HepG2 (cell line): ENCODE measurements around the gene DUS1L. TPM values are rescaled to one million over a fixed set of nuclear protein-coding genes. Genes with fewer than 3 reads are reported as not detected.
A peak's percentile ranks its signal among the peaks of the same experiment; 100 is the strongest.

Source experiments
- AGO2 ChIP-seq: fragments of 200-400 bp; formaldehyde crosslinking; optimal IDR thresholded peaks from 2 replicates; pipeline ENCODE3; 2017; ENCODE audit warnings: mild to moderate bottlenecking, low read depth, low read length, moderate library complexity
- AKAP8 ChIP-seq: sonication (generic); formaldehyde crosslinking; IDR thresholded peaks from 2 replicates; pipeline ENCODE4 v1.5.1; 2020; ENCODE audit warnings: mild to moderate bottlenecking, missing genetic modification reagents
- BORCS8-MEF2B ChIP-seq: sonication (generic); formaldehyde crosslinking; IDR thresholded peaks from 2 replicates; pipeline ENCODE4 v1.8.0; 2022; ENCODE audit warnings: mild to moderate bottlenecking, missing genetic modification reagents
- FOXC1 ChIP-seq: sonication (generic); formaldehyde crosslinking; IDR thresholded peaks from 2 replicates; pipeline ENCODE4 v1.8.0; 2022; ENCODE audit warnings: mild to moderate bottlenecking, missing genetic modification reagents, borderline replicate concordance
- NAIF1 ChIP-seq: sonication (generic); formaldehyde crosslinking; IDR thresholded peaks from 2 replicates; pipeline ENCODE4 v1.5.0; 2020; ENCODE audit warnings: mild to moderate bottlenecking, missing genetic modification reagents, borderline replicate concordance
- NFATC3 ChIP-seq: sonication (generic); formaldehyde crosslinking; IDR thresholded peaks from 2 replicates; pipeline ENCODE4 v1.5.1; 2020; ENCODE audit warnings: mild to moderate bottlenecking, missing genetic modification reagents
- SRY ChIP-seq: sonication (generic); formaldehyde crosslinking; IDR thresholded peaks from 2 replicates; pipeline ENCODE4 v1.8.0; 2022; ENCODE audit warnings: mild to moderate bottlenecking, missing genetic modification reagents
- ZFP36 ChIP-seq: fragments of 150-350 bp; IDR thresholded peaks from 2 replicates; pipeline ENCODE4 v1.6.1; 2018; ENCODE audit warnings: borderline replicate concordance, low read length, low read depth; ENCODE audit not compliant: partially characterized antibody
- ZNF253 ChIP-seq: sonication (generic); formaldehyde crosslinking; IDR thresholded peaks from 2 replicates; pipeline ENCODE4 v1.8.0; 2022; ENCODE audit warnings: mild to moderate bottlenecking, missing genetic modification reagents, borderline replicate concordance
- ZNF263 ChIP-seq: sonication (generic); formaldehyde crosslinking; IDR thresholded peaks from 2 replicates; pipeline ENCODE4 v1.4.0; 2020; ENCODE audit warnings: missing genetic modification reagents
- ZNF329 ChIP-seq: sonication (generic); formaldehyde crosslinking; IDR thresholded peaks from 2 replicates; pipeline ENCODE4 v1.9.0; 2021; ENCODE audit warnings: low read depth, mild to moderate bottlenecking, missing genetic modification reagents
- ZNF558 ChIP-seq: sonication (generic); formaldehyde crosslinking; IDR thresholded peaks from 2 replicates; pipeline ENCODE4 v1.9.0; 2022; ENCODE audit warnings: mild to moderate bottlenecking, missing genetic modification reagents, borderline replicate concordance
- ZNF7 ChIP-seq: IDR thresholded peaks from 2 replicates; pipeline ENCODE4 v1.6.1; 2016; ENCODE audit warnings: missing biosample characterization, missing genetic modification reagents
- ZNF720 ChIP-seq: sonication (generic); formaldehyde crosslinking; IDR thresholded peaks from 2 replicates; pipeline ENCODE4 v1.4.0; 2020; ENCODE audit warnings: missing genetic modification reagents
- ZNF83 ChIP-seq: sonication (generic); formaldehyde crosslinking; IDR thresholded peaks from 2 replicates; pipeline ENCODE4 v1.4.0; 2020; ENCODE audit warnings: missing genetic modification reagents, mild to moderate bottlenecking, borderline replicate concordance
- ZSCAN20 ChIP-seq: sonication (generic); formaldehyde crosslinking; IDR thresholded peaks from 2 replicates; pipeline ENCODE4 v1.4.0; 2020; ENCODE audit warnings: missing genetic modification reagents, mild to moderate bottlenecking, borderline replicate concordance
- polyA plus RNA-seq, 8 experiments: library from polyadenylated mRNA; depleted of rRNA in 3 of 8; stranded (reverse) in 7 of 8; unstranded in 1 of 8; fragments of >200 nt; fragmentation: Illumina TruSeq in 4 of 8; extraction: Trizol in 4 of 8; gene quantifications; 2 replicates each; pipeline versions ENCODE4 v1.2.1 to v1.2.3, GENCODE V29; 2011 to 2016; ENCODE audit warnings: low read depth in 4 of 8, missing spikeins in 1 of 8, mixed read lengths in 1 of 8; ENCODE audit not compliant: insufficient read depth in 1 of 8
- total RNA-seq, 5 experiments: library from RNA; depleted of rRNA; stranded (reverse); fragments of >200 nt; fragmentation: Illumina TruSeq; extraction: Trizol; gene quantifications; 2 replicates each; pipeline ENCODE4 v1.2.3, GENCODE V29; 2016; ENCODE audit warnings: low read depth in 1 of 5
- TF ChIP-seq, protein P1 (sequence below): sonication (generic); formaldehyde crosslinking; IDR thresholded peaks from 2 replicates; pipeline ENCODE4 v1.8.1; 2023; ENCODE audit warnings: missing genetic modification reagents, inconsistent platforms, borderline replicate concordance
- TF ChIP-seq, protein P2 (sequence below): sonication (generic); formaldehyde crosslinking; conservative IDR thresholded peaks from 2 replicates; pipeline ENCODE4 v1.4.0; 2020; ENCODE audit warnings: missing genetic modification reagents
- TF ChIP-seq, protein P3 (sequence below): sonication (generic); formaldehyde crosslinking; IDR thresholded peaks from 2 replicates; pipeline ENCODE4 v1.8.0; 2022; ENCODE audit warnings: low read depth, missing genetic modification reagents
- TF ChIP-seq, protein P4 (sequence below): sonication (generic); formaldehyde crosslinking; conservative IDR thresholded peaks from 2 replicates; pipeline ENCODE4 v1.4.0; 2020; ENCODE audit warnings: mild to moderate bottlenecking, missing genetic modification reagents, moderate library complexity
- TF ChIP-seq, protein P5 (sequence below): sonication (generic); formaldehyde crosslinking; IDR thresholded peaks from 2 replicates; pipeline ENCODE4 v1.5.1; 2020; ENCODE audit warnings: mild to moderate bottlenecking, missing genetic modification reagents, moderate library complexity

Gene DUS1L
- total and polyA plus RNA-seq, 2 of the 13 experiments (the other 11 are each of a cell fraction or from before 2014, with no cell fraction given), result 81.0 to 109 TPM

DNA sequence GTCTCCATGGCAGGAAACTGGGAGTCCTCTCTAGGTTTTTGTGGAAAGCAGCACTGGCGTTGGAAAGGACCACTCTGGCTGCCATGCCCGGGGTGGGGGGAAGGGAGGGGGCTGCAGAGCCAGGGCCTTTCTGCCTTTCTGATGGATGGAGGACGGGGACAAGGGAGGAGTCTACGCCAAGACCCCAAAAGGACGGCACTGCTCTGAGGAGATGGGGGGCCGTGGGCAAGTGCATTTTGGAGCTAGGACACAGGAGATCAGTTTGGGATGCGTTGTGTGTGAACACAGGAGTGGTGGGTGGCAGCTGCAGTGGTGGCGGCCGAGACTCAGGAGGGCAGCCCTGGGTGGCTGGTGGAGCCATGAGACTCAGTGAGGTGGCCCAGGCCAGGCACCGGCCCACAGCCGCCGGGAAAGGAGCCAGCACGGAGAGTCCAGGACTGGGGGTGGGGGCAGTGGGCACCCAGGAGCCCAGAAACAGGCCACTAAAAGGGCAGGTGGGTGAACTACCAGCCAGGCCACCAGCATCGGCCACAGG lies 45.0 kb downstream of the DUS1L start (continued):
- TF ChIP-seq NAIF1 (CRISPR knock-in tag) (no peak), NFATC3 (peak; percentile 27; the same call in 1 of the 2 replicates), AKAP8 (CRISPR knock-in tag) (no peak), ZNF7 (CRISPR knock-in tag) (no peak), ZFP36 (no peak), ZNF263 (CRISPR knock-in tag) (no peak), FOXC1 (CRISPR knock-in tag) (no peak), ZNF329 (CRISPR knock-in tag) (0 out of 2 replicates have a peak, but pooled peaks have one; percentile 4), ZNF558 (no peak), SRY (no peak), BORCS8-MEF2B (peak; percentile 20; the same call in 1 of the 2 replicates), ZSCAN20 (CRISPR knock-in tag) (0 out of 2 replicates have a peak, but pooled peaks have one; percentile 31), ZNF253 (CRISPR knock-in tag) (no peak), AGO2 (peak; percentile 82), ZNF720 (CRISPR knock-in tag) (no peak), ZNF83 (peak; percentile 65; the same call in 1 of the 2 replicates)
- TF ChIP-seq, protein P1, sequence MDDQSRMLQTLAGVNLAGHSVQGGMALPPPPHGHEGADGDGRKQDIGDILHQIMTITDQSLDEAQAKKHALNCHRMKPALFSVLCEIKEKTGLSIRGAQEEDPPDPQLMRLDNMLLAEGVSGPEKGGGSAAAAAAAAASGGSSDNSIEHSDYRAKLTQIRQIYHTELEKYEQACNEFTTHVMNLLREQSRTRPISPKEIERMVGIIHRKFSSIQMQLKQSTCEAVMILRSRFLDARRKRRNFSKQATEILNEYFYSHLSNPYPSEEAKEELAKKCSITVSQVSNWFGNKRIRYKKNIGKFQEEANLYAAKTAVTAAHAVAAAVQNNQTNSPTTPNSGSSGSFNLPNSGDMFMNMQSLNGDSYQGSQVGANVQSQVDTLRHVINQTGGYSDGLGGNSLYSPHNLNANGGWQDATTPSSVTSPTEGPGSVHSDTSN (CRISPR knock-in tag), result peak; percentile 60; the same call in 1 of the 2 replicates
- TF ChIP-seq, protein P2, sequence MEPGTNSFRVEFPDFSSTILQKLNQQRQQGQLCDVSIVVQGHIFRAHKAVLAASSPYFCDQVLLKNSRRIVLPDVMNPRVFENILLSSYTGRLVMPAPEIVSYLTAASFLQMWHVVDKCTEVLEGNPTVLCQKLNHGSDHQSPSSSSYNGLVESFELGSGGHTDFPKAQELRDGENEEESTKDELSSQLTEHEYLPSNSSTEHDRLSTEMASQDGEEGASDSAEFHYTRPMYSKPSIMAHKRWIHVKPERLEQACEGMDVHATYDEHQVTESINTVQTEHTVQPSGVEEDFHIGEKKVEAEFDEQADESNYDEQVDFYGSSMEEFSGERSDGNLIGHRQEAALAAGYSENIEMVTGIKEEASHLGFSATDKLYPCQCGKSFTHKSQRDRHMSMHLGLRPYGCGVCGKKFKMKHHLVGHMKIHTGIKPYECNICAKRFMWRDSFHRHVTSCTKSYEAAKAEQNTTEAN (CRISPR knock-in tag), result 0 out of 2 replicates have a peak, but pooled peaks have one; percentile 1
- TF ChIP-seq, protein P3, sequence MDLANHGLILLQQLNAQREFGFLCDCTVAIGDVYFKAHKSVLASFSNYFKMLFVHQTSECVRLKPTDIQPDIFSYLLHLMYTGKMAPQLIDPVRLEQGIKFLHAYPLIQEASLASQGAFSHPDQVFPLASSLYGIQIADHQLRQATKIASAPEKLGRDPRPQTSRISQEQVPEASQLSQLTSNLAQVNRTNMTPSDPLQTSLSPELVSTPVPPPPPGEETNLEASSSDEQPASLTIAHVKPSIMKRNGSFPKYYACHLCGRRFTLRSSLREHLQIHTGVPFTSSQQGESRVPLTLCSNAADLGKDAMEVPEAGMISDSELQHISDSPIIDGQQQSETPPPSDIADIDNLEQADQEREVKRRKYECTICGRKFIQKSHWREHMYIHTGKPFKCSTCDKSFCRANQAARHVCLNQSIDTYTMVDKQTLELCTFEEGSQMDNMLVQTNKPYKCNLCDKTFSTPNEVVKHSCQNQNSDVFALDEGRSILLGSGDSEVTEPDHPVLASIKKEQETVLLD, result no peak
- TF ChIP-seq, protein P4, sequence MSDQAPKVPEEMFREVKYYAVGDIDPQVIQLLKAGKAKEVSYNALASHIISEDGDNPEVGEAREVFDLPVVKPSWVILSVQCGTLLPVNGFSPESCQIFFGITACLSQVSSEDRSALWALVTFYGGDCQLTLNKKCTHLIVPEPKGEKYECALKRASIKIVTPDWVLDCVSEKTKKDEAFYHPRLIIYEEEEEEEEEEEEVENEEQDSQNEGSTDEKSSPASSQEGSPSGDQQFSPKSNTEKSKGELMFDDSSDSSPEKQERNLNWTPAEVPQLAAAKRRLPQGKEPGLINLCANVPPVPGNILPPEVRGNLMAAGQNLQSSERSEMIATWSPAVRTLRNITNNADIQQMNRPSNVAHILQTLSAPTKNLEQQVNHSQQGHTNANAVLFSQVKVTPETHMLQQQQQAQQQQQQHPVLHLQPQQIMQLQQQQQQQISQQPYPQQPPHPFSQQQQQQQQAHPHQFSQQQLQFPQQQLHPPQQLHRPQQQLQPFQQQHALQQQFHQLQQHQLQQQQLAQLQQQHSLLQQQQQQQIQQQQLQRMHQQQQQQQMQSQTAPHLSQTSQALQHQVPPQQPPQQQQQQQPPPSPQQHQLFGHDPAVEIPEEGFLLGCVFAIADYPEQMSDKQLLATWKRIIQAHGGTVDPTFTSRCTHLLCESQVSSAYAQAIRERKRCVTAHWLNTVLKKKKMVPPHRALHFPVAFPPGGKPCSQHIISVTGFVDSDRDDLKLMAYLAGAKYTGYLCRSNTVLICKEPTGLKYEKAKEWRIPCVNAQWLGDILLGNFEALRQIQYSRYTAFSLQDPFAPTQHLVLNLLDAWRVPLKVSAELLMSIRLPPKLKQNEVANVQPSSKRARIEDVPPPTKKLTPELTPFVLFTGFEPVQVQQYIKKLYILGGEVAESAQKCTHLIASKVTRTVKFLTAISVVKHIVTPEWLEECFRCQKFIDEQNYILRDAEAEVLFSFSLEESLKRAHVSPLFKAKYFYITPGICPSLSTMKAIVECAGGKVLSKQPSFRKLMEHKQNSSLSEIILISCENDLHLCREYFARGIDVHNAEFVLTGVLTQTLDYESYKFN, result no peak
- TF ChIP-seq, protein P5, sequence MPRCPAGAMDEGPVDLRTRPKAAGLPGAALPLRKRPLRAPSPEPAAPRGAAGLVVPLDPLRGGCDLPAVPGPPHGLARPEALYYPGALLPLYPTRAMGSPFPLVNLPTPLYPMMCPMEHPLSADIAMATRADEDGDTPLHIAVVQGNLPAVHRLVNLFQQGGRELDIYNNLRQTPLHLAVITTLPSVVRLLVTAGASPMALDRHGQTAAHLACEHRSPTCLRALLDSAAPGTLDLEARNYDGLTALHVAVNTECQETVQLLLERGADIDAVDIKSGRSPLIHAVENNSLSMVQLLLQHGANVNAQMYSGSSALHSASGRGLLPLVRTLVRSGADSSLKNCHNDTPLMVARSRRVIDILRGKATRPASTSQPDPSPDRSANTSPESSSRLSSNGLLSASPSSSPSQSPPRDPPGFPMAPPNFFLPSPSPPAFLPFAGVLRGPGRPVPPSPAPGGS (CRISPR knock-in tag), result no peak; the same call in 1 of the 2 replicates
